Gastroesophageal sphincter (tissue), 3 donors: Measurements from ENCODE around the gene EXOC3L1.

Source experiments
- CTCF ChIP-seq, 4 experiments: fragments of 200-600 bp in 2 of 4; fragments of 450-650 bp in 2 of 4; sonication (generic) in 1 of 4; IDR thresholded peaks; one replicate each; pipeline ENCODE4 v1.5.1; 2017 to 2019; ENCODE audit warnings: antibody characterized with exemption in 4 of 4, mild to moderate bottlenecking in 2 of 4, moderate library complexity in 2 of 4
- EP300 ChIP-seq: sonication (generic); formaldehyde crosslinking; IDR thresholded peaks from one replicate; pipeline ENCODE4 v1.6.1; 2017; ENCODE audit warnings: antibody characterized with exemption, mild to moderate bottlenecking
- POLR2A ChIP-seq, 2 donors: fragments of 450-650 bp; IDR thresholded peaks; one replicate each; pipeline ENCODE4 v1.6.1; 2017; ENCODE audit warnings: antibody characterized with exemption in 2 of 2, mild to moderate bottlenecking in 2 of 2, moderate library complexity in 1 of 2
- POLR2AphosphoS5 ChIP-seq: sonication (generic); formaldehyde crosslinking; IDR thresholded peaks from one replicate; pipeline ENCODE4 v1.6.1; 2017; ENCODE audit warnings: antibody characterized with exemption

- TF ChIP-seq CTCF (IDR thresholded peaks at IDR 0.05) (peak in 3 of 4 experiments; percentile 36 to 65 (median 38)), POLR2A (IDR thresholded peaks at IDR 0.05) (peak; percentile 67 to 74), POLR2AphosphoS5 (peak; percentile 89), EP300 (no peak)
Measured at GRCh38 chr16:67173808-67174705, 15.9 kb downstream of the EXOC3L1 start.
